ENCODE measurements around the gene PRKCH. TPM values are rescaled to one million over a fixed set of nuclear protein-coding genes. Genes with fewer than 3 reads are reported as not detected.

Gene PRKCH
- total RNA-seq, 5 donors from 2014 or later (not counting 1 experiment from before 2014, with no cell fraction given), result 267 to 436 (median 326) TPM

DNA sequence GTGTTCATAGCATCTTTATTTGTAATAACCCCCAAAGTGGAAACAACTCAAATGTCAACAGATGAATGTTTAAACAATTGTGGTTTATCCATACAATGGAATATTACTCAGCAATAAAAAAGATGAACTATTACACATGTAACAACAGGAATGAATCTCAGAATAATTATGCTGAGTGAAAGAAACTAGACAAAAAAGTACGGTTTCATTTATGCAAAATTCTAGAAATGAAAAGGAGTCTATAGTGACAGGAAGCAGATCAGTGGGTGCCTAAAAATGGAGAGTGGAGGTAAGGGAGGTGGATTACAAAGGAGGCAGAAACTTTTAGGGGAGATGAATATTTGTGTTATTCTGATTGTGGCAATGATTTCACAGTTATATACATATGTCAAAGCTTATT, 4.8 kb downstream of the PRKCH start:
- Mint-ChIP-seq H3K27me3 (no peaks in the 10 kb centered on the region), H3K27ac (peak overlapping the region; percentile 95 to 96), H3K4me1 (peaks cover 59 to 72% (median 61%) of the 10 kb centered on the region in 3 donors), H3K4me3 (peak overlapping the region; percentile 98 to 99 (median 99)), H3K36me3 (peaks cover 55% of the 10 kb centered on the region), H3K9me3 (no peaks in the 10 kb centered on the region)
- Histone ChIP-seq H3K4me3 (ENCODE audit: control insufficient read depth in 1 of 2, extremely low read depth in 1 of 2, low read length in 1 of 2) (peak overlapping the region in 1 of 2 donors; percentile 29), H3K27ac (ENCODE audit: low read length) (peak overlapping the region; percentile 93), H3K9me3 (no peaks in the 10 kb centered on the region), H3K4me1 (ENCODE audit: control insufficient read depth in 1 of 2, extremely low read depth in 1 of 2, insufficient read depth in 2 of 2, low read length in 2 of 2) (peaks cover 35 to 47% of the 10 kb centered on the region in 2 experiments), H3K27me3 (replicated peaks in 1 of 2; ENCODE audit: control insufficient read depth in 2 of 2, extremely low read depth in 1 of 2, insufficient read depth in 2 of 2, low read length in 1 of 2) (no peaks in the 10 kb centered on the region), H3K36me3 (ENCODE audit: control insufficient read depth in 2 of 2, extremely low read depth in 1 of 2, insufficient read depth in 1 of 2, low read length in 1 of 2) (peaks cover 0 to 4% of the 10 kb centered on the region in 2 donors)
- no CpG with 5 or more reads among the region's 1 CpG for WGBS (ENCODE audit: insufficient coverage)
- ATAC-seq (replicated peaks in 1 of 4) (no peak), DNase-seq (peak in 1 of 35 experiments; percentile 35)
- CTCF ChIA-PET, result interaction anchor here in 1 of 2 donors (0.6 kb wide), 1 partner anchor 21 kb away, joined by 3 read pairs; no protein-coding TSS in a partner anchor
- POLR2A ChIA-PET, result interaction anchor here (0.6 to 1.1 kb wide), 4 partner anchors 10 to 74 kb away, joined by 3 to 16 read pairs (median 4); no protein-coding TSS in a partner anchor

DNA sequence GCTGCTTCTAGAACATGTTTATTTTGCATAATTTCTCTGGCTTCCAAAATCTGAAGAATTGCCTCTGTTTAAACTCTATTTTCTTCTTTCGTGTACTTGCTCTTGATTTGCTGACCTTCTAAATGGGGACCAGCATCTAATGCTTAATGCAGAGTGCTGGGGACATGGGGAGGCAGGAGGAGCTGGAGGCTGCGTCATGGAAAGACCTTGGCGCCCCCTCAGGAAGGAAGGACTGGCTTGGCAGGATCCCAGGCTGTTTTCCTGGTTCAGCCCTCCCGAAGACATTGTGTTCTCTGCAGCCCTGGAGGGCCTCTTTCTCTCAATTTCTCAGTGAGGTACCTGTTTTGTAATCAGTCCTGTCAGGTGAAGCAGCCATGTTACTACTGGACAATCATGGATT, 5.5 kb downstream of the PRKCH start:
- Mint-ChIP-seq H3K4me3 (peak overlapping the region; percentile 98 to 99 (median 99)), H3K9me3 (no peaks in the 10 kb centered on the region), H3K27ac (peak overlapping the region; percentile 95 to 96), H3K4me1 (peaks cover 66 to 78% (median 67%) of the 10 kb centered on the region in 3 donors), H3K27me3 (no peaks in the 10 kb centered on the region), H3K36me3 (peaks cover 55% of the 10 kb centered on the region)
- WGBS (ENCODE audit: insufficient coverage), result 0% methylated on average over 3 of the region's 4 CpGs
- ChIA-PET CTCF (interaction anchor here in 1 of 2 donors (0.6 kb wide), 1 partner anchor 20 kb away, joined by 3 read pairs; no protein-coding TSS in a partner anchor), POLR2A (interaction anchor here in 1 of 2 donors (0.8 to 1.1 kb wide), 3 partner anchors 9 to 77 kb away, joined by 3 to 4 read pairs (median 3); no protein-coding TSS in a partner anchor)
- H3K27ac ChIP-seq (ENCODE audit: low read length), result peak overlapping the region; percentile 93
- peaks cover 0 to 4% of the 10 kb centered on the region in 2 donors for H3K36me3 ChIP-seq (ENCODE audit: control insufficient read depth in 2 of 2, extremely low read depth in 1 of 2, insufficient read depth in 1 of 2, low read length in 1 of 2)
- peaks cover 39 to 51% of the 10 kb centered on the region in 2 experiments for H3K4me1 ChIP-seq (ENCODE audit: control insufficient read depth in 1 of 2, extremely low read depth in 1 of 2, insufficient read depth in 2 of 2, low read length in 2 of 2)
- peak overlapping the region; percentile 20 to 29 for H3K4me3 ChIP-seq (ENCODE audit: control insufficient read depth in 1 of 2, extremely low read depth in 1 of 2, low read length in 1 of 2)
- no peaks in the 10 kb centered on the region for H3K27me3 ChIP-seq (replicated peaks in 1 of 2; ENCODE audit: control insufficient read depth in 2 of 2, extremely low read depth in 1 of 2, insufficient read depth in 2 of 2, low read length in 1 of 2)
- ATAC-seq (replicated peaks in 1 of 4) (no peak), DNase-seq (peak in 1 of 35 experiments; percentile 42)
- no peaks in the 10 kb centered on the region for H3K9me3 ChIP-seq

DNA sequence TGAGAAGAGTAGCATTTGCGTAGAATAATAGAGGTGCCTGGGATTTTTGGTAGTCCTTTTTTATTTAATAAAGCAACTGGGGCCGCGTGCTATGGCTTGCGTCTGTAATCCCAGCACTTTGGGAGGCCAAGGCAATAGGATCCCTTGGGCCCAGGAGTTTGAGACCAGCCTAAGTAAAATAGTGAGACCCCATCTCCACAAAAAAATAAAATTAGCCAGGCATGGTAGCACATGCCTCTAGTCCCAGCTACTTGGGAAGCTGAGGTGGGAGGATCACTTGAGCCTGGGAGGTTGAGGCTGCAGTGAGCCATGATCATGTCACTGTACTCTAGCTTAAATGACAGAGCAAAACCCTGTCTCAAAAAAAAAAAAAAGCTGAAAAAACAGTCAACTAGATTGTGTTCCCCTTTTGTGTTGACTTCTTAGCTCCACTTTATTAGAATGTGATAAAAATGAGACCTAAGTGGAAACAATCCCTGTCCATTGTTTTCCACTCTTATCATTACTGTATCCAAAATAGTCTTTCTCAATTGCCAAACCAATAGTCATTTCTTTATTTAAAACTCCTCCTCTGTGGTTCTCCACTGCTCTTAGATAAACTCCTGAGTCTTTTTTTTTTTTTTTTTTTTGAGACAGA, 7.4 kb downstream of the PRKCH start:
- ATAC-seq (replicated peaks in 1 of 4), result peak in 2 of 4 experiments; percentile 6 to 19
- H3K27me3 ChIP-seq (replicated peaks in 1 of 2; ENCODE audit: control insufficient read depth in 2 of 2, extremely low read depth in 1 of 2, insufficient read depth in 2 of 2, low read length in 1 of 2), result no peaks in the 10 kb centered on the region
- peaks cover 0 to 4% of the 10 kb centered on the region in 2 donors for H3K36me3 ChIP-seq (ENCODE audit: control insufficient read depth in 2 of 2, extremely low read depth in 1 of 2, insufficient read depth in 1 of 2, low read length in 1 of 2)
- ChIA-PET CTCF (interaction anchor here in 1 of 2 donors (0.6 to 1.0 kb wide), 8 partner anchors 9 to 348 kb away, joined by 3 to 5 read pairs (median 4); partner anchors contain the start of gene TRMT5), POLR2A (interaction anchor here (0.6 to 1.0 kb wide), 12 partner anchors 9 to 146 kb away, joined by 3 to 8 read pairs (median 4); no protein-coding TSS in a partner anchor)
- DNase-seq, result peak in 1 of 35 experiments; percentile 31
- H3K4me3 ChIP-seq (ENCODE audit: control insufficient read depth in 1 of 2, extremely low read depth in 1 of 2, low read length in 1 of 2), result peak overlapping the region; percentile 29 to 59
- no peaks in the 10 kb centered on the region for H3K9me3 ChIP-seq
- WGBS (ENCODE audit: insufficient coverage), result 50% methylated on average over 3 of the region's 4 CpGs
- peak overlapping the region; percentile 93 for H3K27ac ChIP-seq (ENCODE audit: low read length)
- H3K9me3 Mint-ChIP-seq, result no peaks in the 10 kb centered on the region
- peaks cover 85 to 92% (median 85%) of the 10 kb centered on the region in 3 donors for H3K4me1 Mint-ChIP-seq
- H3K27ac Mint-ChIP-seq, result peak overlapping the region; percentile 95 to 96
- H3K36me3 Mint-ChIP-seq, result peaks cover 45% of the 10 kb centered on the region
- peak overlapping the region; percentile 98 to 99 (median 99) for H3K4me3 Mint-ChIP-seq
- H3K27me3 Mint-ChIP-seq, result no peaks in the 10 kb centered on the region
- peaks cover 46 to 66% of the 10 kb centered on the region in 2 experiments for H3K4me1 ChIP-seq (ENCODE audit: control insufficient read depth in 1 of 2, extremely low read depth in 1 of 2, insufficient read depth in 2 of 2, low read length in 2 of 2)

DNA sequence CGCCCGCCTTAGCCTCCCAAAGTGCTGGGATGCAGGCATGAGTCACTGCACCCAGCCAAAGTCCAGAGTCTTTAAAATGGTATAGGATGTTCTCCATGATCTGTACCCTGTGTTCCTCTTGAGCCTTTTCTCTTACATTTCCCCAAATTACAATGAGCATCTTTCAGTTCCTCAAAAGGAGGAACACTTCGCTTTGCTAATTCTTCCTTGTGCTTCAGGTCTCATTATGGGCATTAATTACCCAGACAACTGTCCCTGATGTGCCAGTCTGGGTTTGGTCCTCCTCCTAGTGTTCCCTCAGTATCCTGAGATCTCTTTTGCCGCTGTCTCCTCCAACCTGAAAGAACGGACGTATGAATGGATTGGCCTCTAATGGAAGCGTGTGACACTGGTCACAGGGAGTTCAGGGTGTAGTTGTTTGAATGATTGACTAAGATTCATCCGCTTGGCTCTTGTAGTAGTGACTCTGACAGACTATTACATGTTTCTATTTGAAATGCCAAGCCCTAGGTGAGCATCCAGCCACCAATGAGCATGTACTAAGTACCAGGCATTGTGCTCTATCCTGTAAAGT, 8.2 kb downstream of the PRKCH start:
- peak in 1 of 35 experiments; percentile 26 for DNase-seq
- POLR2A ChIA-PET, result interaction anchor here (0.6 to 1.0 kb wide), 4 partner anchors 8 to 145 kb away, joined by 4 to 8 read pairs (median 5); no protein-coding TSS in a partner anchor

DNA sequence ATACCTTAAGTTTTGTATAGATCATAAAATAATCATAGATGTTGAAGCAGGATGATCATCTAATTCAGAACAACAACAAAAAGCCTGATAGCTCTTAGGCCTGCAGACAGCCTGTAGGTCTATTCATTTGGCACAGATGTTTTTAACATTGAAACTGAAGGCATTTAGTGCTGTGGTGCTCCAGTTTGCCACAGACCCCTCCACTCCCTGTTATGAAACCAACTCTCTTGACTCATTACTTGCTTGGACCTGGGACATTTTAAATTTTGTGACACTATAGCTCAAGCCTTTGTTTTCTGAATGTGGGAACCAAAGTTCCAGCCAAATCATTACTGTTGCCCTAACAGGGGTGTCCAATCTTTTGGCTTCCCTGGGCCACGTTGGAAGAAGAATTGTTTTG, 9.1 kb downstream of the PRKCH start:
- peak overlapping the region in 1 of 2 donors; percentile 10 for H3K4me3 ChIP-seq (ENCODE audit: control insufficient read depth in 1 of 2, extremely low read depth in 1 of 2, low read length in 1 of 2)
- H3K9me3 Mint-ChIP-seq, result no peaks in the 10 kb centered on the region
- no CpG with 5 or more reads among the region's 1 CpG for WGBS (ENCODE audit: insufficient coverage)
- no peaks in the 10 kb centered on the region for H3K27me3 Mint-ChIP-seq
- ChIA-PET CTCF (interaction anchor here (0.5 to 1.4 kb wide), 8 partner anchors 9 to 1167 kb away, joined by 3 to 8 read pairs (median 4); no protein-coding TSS in a partner anchor), POLR2A (interaction anchor here (0.6 to 7.3 kb wide), 10 partner anchors 8 to 417 kb away, joined by 3 to 59 read pairs (median 4); partner anchors contain the start of gene PRKCH (in 1 of the 2))
- peak overlapping the region; percentile 98 to 99 (median 99) for H3K4me3 Mint-ChIP-seq
- H3K27me3 ChIP-seq (replicated peaks in 1 of 2; ENCODE audit: control insufficient read depth in 2 of 2, extremely low read depth in 1 of 2, insufficient read depth in 2 of 2, low read length in 1 of 2), result no peaks in the 10 kb centered on the region
- ATAC-seq (replicated peaks in 1 of 4) (peak in 2 of 4 experiments; percentile 11 to 18), DNase-seq (peak in 1 of 35 experiments; percentile 41)
- H3K36me3 Mint-ChIP-seq, result peaks cover 39% of the 10 kb centered on the region
- peaks cover 0 to 4% of the 10 kb centered on the region in 2 donors for H3K36me3 ChIP-seq (ENCODE audit: control insufficient read depth in 2 of 2, extremely low read depth in 1 of 2, insufficient read depth in 1 of 2, low read length in 1 of 2)
- H3K4me1 ChIP-seq (ENCODE audit: control insufficient read depth in 1 of 2, extremely low read depth in 1 of 2, insufficient read depth in 2 of 2, low read length in 2 of 2), result peaks cover 56 to 75% of the 10 kb centered on the region in 2 experiments
- H3K27ac ChIP-seq (ENCODE audit: low read length), result peak overlapping the region; percentile 93
- peak overlapping the region; percentile 95 to 96 for H3K27ac Mint-ChIP-seq
- H3K9me3 ChIP-seq, result no peaks in the 10 kb centered on the region
- peaks cover 88 to 93% (median 89%) of the 10 kb centered on the region in 3 donors for H3K4me1 Mint-ChIP-seq

More for the DNA sequence above, 8.2 kb downstream of the PRKCH start:
- peak overlapping the region; percentile 29 to 59 for H3K4me3 ChIP-seq (ENCODE audit: control insufficient read depth in 1 of 2, extremely low read depth in 1 of 2, low read length in 1 of 2)
- Mint-ChIP-seq H3K27ac (peak overlapping the region; percentile 95 to 96), H3K4me3 (peak overlapping the region; percentile 98 to 99 (median 99)), H3K27me3 (no peaks in the 10 kb centered on the region), H3K4me1 (peaks cover 89 to 94% (median 90%) of the 10 kb centered on the region in 3 donors), H3K9me3 (no peaks in the 10 kb centered on the region), H3K36me3 (peaks cover 42% of the 10 kb centered on the region)
- no peaks in the 10 kb centered on the region for H3K9me3 ChIP-seq
- H3K27me3 ChIP-seq (replicated peaks in 1 of 2; ENCODE audit: control insufficient read depth in 2 of 2, extremely low read depth in 1 of 2, insufficient read depth in 2 of 2, low read length in 1 of 2), result no peaks in the 10 kb centered on the region
- 45% methylated on average over 4 of the region's 8 CpGs for WGBS (ENCODE audit: insufficient coverage)
- H3K36me3 ChIP-seq (ENCODE audit: control insufficient read depth in 2 of 2, extremely low read depth in 1 of 2, insufficient read depth in 1 of 2, low read length in 1 of 2), result peaks cover 0 to 4% of the 10 kb centered on the region in 2 donors
- peak overlapping the region; percentile 93 for H3K27ac ChIP-seq (ENCODE audit: low read length)
- ATAC-seq (replicated peaks in 1 of 4), result no peak
- CTCF ChIA-PET, result interaction anchor here in 1 of 2 donors (0.6 to 1.0 kb wide), 3 partner anchors 8 to 56 kb away, joined by 4 to 5 read pairs (median 5); no protein-coding TSS in a partner anchor
- peaks cover 52 to 73% of the 10 kb centered on the region in 2 experiments for H3K4me1 ChIP-seq (ENCODE audit: control insufficient read depth in 1 of 2, extremely low read depth in 1 of 2, insufficient read depth in 2 of 2, low read length in 2 of 2)

Measured in T-cell (primary cell).